ENCODE measurements around the gene CENPN. TPM values are rescaled to one million over a fixed set of nuclear protein-coding genes. Genes with fewer than 3 reads are reported as not detected.

Gene CENPN
- total and polyA plus RNA-seq, 2 of the 13 experiments (the other 11 are each of a cell fraction or from before 2014, with no cell fraction given): 29.7 to 129 TPM

GRCh38 chr16:81006211-81006812 lies 702 bp upstream of the CENPN start (continued):
- TF ChIP-seq ARID5B (CRISPR knock-in tag; IDR thresholded peaks at IDR 0.05) (no peak), BRCA1 (CRISPR knock-in tag; IDR thresholded peaks at IDR 0.05) (no peak), MED8 (CRISPR knock-in tag; IDR thresholded peaks at IDR 0.05; ENCODE audit: insufficient replicate concordance) (peak; percentile 55), ATM (IDR thresholded peaks at IDR 0.05; ENCODE audit: borderline replicate concordance) (no peak), RELA (CRISPR knock-in tag; IDR thresholded peaks at IDR 0.05) (no peak; the same call in 1 of the 2 replicates), EEA1 (CRISPR knock-in tag; IDR thresholded peaks at IDR 0.05; ENCODE audit: borderline replicate concordance) (no peak; the same call in 1 of the 2 replicates), MXD4 (CRISPR knock-in tag; IDR thresholded peaks at IDR 0.05) (0 out of 2 replicates have a peak, but pooled peaks have one; percentile 55), SRSF9 (IDR thresholded peaks at IDR 0.05; ENCODE audit: borderline replicate concordance, insufficient read depth, low read depth, low read length, poor library complexity, severe bottlenecking) (no peak), ZNF720 (CRISPR knock-in tag; IDR thresholded peaks at IDR 0.05) (no peak), HIC2 (CRISPR knock-in tag; IDR thresholded peaks at IDR 0.05; ENCODE audit: low read depth) (no peak), ZSCAN9 (CRISPR knock-in tag; IDR thresholded peaks at IDR 0.05; ENCODE audit: borderline replicate concordance) (peak; percentile 40; the same call in 1 of the 2 replicates), SP1 (IDR thresholded peaks at IDR 0.05) (no peak), SP1 (CRISPR knock-in tag; IDR thresholded peaks at IDR 0.05) (no peak), NFATC3 (CRISPR knock-in tag; IDR thresholded peaks at IDR 0.05) (no peak), NFE2L1 (CRISPR knock-in tag; IDR thresholded peaks at IDR 0.05; ENCODE audit: borderline replicate concordance) (no peak), TBX3 (IDR thresholded peaks at IDR 0.05; ENCODE audit: borderline replicate concordance) (no peak), THAP7 (CRISPR knock-in tag; IDR thresholded peaks at IDR 0.05) (no peak; the same call in 1 of the 2 replicates), ZSCAN30 (CRISPR knock-in tag; IDR thresholded peaks at IDR 0.05) (no peak), ZBTB1 (CRISPR knock-in tag; IDR thresholded peaks at IDR 0.05; ENCODE audit: borderline replicate concordance) (no peak)

Measured in HepG2 (cell line).